CD4-positive, alpha-beta T cell treated with Interleukin-6 at 100 ng/mL for 8 hours (primary cell): ENCODE measurements around the gene RPEL1.

Experiments used
- DNase-seq: peaks from one replicate; pipeline ENCODE4 v3.0.0-alpha.2; 2020; ENCODE audit warnings: mixed read lengths, low spot score

Gene RPEL1

GRCh38 chr10:103278862-103279298 lies 33.2 kb downstream of the RPEL1 start:
- DNase-seq, result no peak

GRCh38 chr10:103280031-103280430 lies 34.3 kb downstream of the RPEL1 start:
- DNase-seq, result no peak

- no peak for DNase-seq
Observed at GRCh38 chr10:103280506-103280905, 34.8 kb downstream of the RPEL1 start.

GRCh38 chr10:103281753-103282152 lies 36.1 kb downstream of the RPEL1 start:
- no peak for DNase-seq

- no peak for DNase-seq
Observed at GRCh38 chr10:103282961-103283360, 37.3 kb downstream of the RPEL1 start.

GRCh38 chr10:103284170-103284569 lies 38.5 kb downstream of the RPEL1 start:
- no peak for DNase-seq

GRCh38 chr10:103287992-103288391 lies 42.3 kb downstream of the RPEL1 start:
- DNase-seq, result no peak

- no peak for DNase-seq
Observed at GRCh38 chr10:103291588-103291987, 45.9 kb downstream of the RPEL1 start.

- DNase-seq, result no peak
Observed at GRCh38 chr10:103295374-103296015, 49.8 kb downstream of the RPEL1 start.
